Measurements from ENCODE around the gene LBHD2.

DNA sequence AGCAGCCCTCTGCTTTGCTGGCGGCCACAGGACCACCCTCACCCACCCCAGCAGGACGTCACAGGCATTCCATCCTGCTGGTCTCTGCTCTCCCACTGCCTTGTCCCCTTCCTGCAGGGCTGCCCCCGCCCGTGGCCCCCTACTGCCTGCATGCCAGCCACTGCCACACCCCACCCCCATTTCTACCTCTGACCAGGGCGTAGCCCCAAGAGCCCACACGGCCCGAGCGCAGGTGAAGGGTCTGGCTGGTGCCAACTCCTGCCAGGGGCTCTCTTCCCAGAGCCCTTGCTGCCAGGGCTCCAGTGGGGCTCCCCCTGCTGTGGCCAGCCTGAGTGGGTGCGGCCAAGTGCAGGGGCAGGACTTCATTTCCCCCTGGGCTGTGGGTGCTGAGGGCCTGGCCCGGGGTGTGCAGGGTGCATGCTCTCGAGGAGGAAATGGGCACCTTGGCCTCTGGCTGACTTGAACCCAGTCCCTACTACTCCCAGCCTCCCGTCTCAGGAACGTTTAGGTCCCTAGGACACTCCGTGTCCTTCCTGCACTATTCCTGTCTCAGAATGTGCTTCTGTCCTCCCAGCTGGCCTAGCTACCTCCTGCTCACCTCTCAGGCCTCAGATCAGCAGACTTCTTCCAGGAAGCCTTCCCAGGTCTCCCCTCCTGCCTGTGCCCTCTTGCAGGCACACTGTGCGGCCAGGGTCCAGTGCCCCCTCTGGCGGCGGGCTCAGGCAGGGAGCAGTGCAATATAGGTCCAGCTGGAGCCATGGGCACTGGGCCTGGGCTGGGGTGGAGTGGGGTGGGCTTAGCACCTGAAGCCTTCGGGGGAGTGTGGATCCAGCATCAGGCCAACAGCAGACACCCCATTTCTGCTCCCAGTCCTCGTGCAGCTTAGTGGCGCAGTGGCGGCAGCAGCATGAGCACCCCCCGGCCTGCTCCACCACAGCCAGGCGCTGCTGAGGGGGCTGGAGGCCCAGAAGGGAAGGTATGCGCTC is 1.4 kb downstream of the LBHD2 start:
- TF ChIP-seq POLR2A (IDR thresholded peaks at IDR 0.05): no peak
- TF ChIP-seq, protein P1, sequence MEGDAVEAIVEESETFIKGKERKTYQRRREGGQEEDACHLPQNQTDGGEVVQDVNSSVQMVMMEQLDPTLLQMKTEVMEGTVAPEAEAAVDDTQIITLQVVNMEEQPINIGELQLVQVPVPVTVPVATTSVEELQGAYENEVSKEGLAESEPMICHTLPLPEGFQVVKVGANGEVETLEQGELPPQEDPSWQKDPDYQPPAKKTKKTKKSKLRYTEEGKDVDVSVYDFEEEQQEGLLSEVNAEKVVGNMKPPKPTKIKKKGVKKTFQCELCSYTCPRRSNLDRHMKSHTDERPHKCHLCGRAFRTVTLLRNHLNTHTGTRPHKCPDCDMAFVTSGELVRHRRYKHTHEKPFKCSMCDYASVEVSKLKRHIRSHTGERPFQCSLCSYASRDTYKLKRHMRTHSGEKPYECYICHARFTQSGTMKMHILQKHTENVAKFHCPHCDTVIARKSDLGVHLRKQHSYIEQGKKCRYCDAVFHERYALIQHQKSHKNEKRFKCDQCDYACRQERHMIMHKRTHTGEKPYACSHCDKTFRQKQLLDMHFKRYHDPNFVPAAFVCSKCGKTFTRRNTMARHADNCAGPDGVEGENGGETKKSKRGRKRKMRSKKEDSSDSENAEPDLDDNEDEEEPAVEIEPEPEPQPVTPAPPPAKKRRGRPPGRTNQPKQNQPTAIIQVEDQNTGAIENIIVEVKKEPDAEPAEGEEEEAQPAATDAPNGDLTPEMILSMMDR (IDR thresholded peaks at IDR 0.05): peak in 3 of 12 donors; percentile 10 to 17 (median 12)
